HL-60 (cell line): Measurements from ENCODE around the gene VILL.
"Not testable (repeated sequence)": the region's sequence is repeated elsewhere in the genome, so short reads cannot be mapped to it uniquely, and the experiment has no call there.

Experiments used
- GABPA ChIP-seq: IDR thresholded peaks from 2 replicates; pipeline ENCODE4 v1.6.1; 2012; ENCODE audit warnings: low read depth
- POLR2AphosphoS5 ChIP-seq: IDR thresholded peaks from 2 replicates; pipeline ENCODE4 v1.6.1; 2012; ENCODE audit warnings: low read depth
- SPI1 ChIP-seq: IDR thresholded peaks from 2 replicates; pipeline ENCODE4 v1.6.1; 2012; ENCODE audit warnings: low read depth, mild to moderate bottlenecking, borderline replicate concordance
- TF ChIP-seq, protein P1 (sequence below): IDR thresholded peaks from one replicate; pipeline ENCODE4 v1.5.1; 2011; ENCODE audit warnings: low read length, control low read depth, inconsistent platforms; ENCODE audit not compliant: insufficient read depth
- TF ChIP-seq, protein P2 (sequence below): IDR thresholded peaks from 2 replicates; pipeline ENCODE4 v1.6.1; 2012; ENCODE audit warnings: low read depth; ENCODE audit not compliant: insufficient replicate concordance

- TF ChIP-seq, protein P1, sequence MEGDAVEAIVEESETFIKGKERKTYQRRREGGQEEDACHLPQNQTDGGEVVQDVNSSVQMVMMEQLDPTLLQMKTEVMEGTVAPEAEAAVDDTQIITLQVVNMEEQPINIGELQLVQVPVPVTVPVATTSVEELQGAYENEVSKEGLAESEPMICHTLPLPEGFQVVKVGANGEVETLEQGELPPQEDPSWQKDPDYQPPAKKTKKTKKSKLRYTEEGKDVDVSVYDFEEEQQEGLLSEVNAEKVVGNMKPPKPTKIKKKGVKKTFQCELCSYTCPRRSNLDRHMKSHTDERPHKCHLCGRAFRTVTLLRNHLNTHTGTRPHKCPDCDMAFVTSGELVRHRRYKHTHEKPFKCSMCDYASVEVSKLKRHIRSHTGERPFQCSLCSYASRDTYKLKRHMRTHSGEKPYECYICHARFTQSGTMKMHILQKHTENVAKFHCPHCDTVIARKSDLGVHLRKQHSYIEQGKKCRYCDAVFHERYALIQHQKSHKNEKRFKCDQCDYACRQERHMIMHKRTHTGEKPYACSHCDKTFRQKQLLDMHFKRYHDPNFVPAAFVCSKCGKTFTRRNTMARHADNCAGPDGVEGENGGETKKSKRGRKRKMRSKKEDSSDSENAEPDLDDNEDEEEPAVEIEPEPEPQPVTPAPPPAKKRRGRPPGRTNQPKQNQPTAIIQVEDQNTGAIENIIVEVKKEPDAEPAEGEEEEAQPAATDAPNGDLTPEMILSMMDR, result not testable (repeated sequence)
- not testable (repeated sequence) for TF ChIP-seq POLR2AphosphoS5, GABPA, SPI1
- TF ChIP-seq, protein P2, sequence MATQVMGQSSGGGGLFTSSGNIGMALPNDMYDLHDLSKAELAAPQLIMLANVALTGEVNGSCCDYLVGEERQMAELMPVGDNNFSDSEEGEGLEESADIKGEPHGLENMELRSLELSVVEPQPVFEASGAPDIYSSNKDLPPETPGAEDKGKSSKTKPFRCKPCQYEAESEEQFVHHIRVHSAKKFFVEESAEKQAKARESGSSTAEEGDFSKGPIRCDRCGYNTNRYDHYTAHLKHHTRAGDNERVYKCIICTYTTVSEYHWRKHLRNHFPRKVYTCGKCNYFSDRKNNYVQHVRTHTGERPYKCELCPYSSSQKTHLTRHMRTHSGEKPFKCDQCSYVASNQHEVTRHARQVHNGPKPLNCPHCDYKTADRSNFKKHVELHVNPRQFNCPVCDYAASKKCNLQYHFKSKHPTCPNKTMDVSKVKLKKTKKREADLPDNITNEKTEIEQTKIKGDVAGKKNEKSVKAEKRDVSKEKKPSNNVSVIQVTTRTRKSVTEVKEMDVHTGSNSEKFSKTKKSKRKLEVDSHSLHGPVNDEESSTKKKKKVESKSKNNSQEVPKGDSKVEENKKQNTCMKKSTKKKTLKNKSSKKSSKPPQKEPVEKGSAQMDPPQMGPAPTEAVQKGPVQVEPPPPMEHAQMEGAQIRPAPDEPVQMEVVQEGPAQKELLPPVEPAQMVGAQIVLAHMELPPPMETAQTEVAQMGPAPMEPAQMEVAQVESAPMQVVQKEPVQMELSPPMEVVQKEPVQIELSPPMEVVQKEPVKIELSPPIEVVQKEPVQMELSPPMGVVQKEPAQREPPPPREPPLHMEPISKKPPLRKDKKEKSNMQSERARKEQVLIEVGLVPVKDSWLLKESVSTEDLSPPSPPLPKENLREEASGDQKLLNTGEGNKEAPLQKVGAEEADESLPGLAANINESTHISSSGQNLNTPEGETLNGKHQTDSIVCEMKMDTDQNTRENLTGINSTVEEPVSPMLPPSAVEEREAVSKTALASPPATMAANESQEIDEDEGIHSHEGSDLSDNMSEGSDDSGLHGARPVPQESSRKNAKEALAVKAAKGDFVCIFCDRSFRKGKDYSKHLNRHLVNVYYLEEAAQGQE, result not testable (repeated sequence)
These were observed 2.2 kb upstream of the VILL start for GRCh38 chr3:37988376-37988775.
